ENCODE data around the gene PCBP2.

The PCBP2 gene

GRCh38 chr12:53513712-53514410, 62.0 kb downstream of the PCBP2 start:
- Histone ChIP-seq H3K36me3 (ENCODE audit: control insufficient read depth in 2 of 2, insufficient read depth in 2 of 2, low read length in 2 of 2) (peaks cover 54 to 63% of the 10 kb centered on the region in 2 donors), H3K4me1 (ENCODE audit: control insufficient read depth, insufficient read depth, low read length) (no peaks in the 10 kb centered on the region), H3K9me3 (ENCODE audit: control insufficient read depth in 2 of 2, low read length in 2 of 2) (no peaks in the 10 kb centered on the region), H3K27ac (ENCODE audit: low read length) (no peak overlapping the region), H3K9ac (ENCODE audit: low read length in 2 of 2) (no peak overlapping the region), H3K4me3 (ENCODE audit: low read length in 2 of 2) (no peak overlapping the region), H3K27me3 (ENCODE audit: control insufficient read depth in 1 of 2, insufficient read depth in 2 of 2, low read length in 2 of 2) (no peaks in the 10 kb centered on the region)

- H3K36me3 ChIP-seq (ENCODE audit: control insufficient read depth in 2 of 2, insufficient read depth in 2 of 2, low read length in 2 of 2), result peaks cover 57 to 66% of the 10 kb centered on the region in 2 donors
- no peak overlapping the region for H3K9ac ChIP-seq (ENCODE audit: low read length in 2 of 2)
- H3K27me3 ChIP-seq (ENCODE audit: control insufficient read depth in 1 of 2, insufficient read depth in 2 of 2, low read length in 2 of 2), result no peaks in the 10 kb centered on the region
Measured at GRCh38 chr12:53514628-53515290, 62.9 kb downstream of the PCBP2 start.

GRCh38 chr12:53515291-53515680, 63.4 kb downstream of the PCBP2 start:
- Histone ChIP-seq H3K36me3 (ENCODE audit: control insufficient read depth in 2 of 2, insufficient read depth in 2 of 2, low read length in 2 of 2) (peaks cover 60 to 66% of the 10 kb centered on the region in 2 donors), H3K27ac (ENCODE audit: low read length) (no peak overlapping the region)

More at GRCh38 chr12:53514628-53515290, 62.9 kb downstream of the PCBP2 start:
- Histone ChIP-seq H3K9me3 (ENCODE audit: control insufficient read depth in 2 of 2, low read length in 2 of 2) (no peaks in the 10 kb centered on the region), H3K4me3 (ENCODE audit: low read length in 2 of 2) (no peak overlapping the region), H3K4me1 (ENCODE audit: control insufficient read depth, insufficient read depth, low read length) (no peaks in the 10 kb centered on the region), H3K27ac (ENCODE audit: low read length) (no peak overlapping the region)

DNA sequence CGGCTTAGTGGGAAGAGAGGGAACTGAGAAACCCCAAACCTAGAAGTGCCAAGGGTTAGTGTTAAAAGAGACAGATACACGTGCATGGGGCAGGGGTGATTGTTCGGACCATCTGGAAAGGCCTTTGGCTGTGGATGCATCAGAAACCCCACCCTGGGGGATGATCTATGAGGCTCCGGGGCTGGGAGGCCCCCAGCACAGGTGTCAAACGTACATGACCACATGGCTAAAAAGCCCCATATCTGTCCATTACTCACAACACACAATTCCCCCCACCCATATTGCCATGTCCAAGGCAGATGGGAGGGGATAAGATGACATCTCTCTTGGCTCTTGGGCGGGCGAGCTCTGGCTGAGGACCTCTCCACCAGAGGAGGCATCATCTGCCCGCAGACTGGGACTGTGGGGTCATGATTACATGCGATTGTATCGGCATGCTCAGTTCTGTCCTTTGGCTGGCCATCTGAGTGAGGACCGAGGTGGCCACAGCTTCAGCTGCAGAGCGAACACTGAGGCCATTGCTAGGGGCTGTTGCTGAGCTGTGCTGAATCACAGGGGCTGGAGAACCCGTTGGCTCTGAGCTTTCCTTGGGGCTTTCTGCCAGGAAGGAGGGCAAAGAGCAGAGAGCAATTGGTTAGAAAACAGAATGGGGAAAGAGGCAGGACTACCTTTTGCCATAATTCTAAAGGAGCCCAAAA, 65.0 kb downstream of the PCBP2 start:
- Histone ChIP-seq H3K9ac (ENCODE audit: low read length in 2 of 2) (no peak overlapping the region), H3K9me3 (ENCODE audit: control insufficient read depth in 2 of 2, low read length in 2 of 2) (no peaks in the 10 kb centered on the region), H3K4me1 (ENCODE audit: control insufficient read depth, insufficient read depth, low read length) (no peaks in the 10 kb centered on the region), H3K27ac (ENCODE audit: low read length) (no peak overlapping the region), H3K27me3 (ENCODE audit: control insufficient read depth in 1 of 2, insufficient read depth in 2 of 2, low read length in 2 of 2) (no peaks in the 10 kb centered on the region), H3K36me3 (ENCODE audit: control insufficient read depth in 2 of 2, insufficient read depth in 2 of 2, low read length in 2 of 2) (peaks cover 59 to 62% of the 10 kb centered on the region in 2 donors), H3K4me3 (ENCODE audit: low read length in 2 of 2) (no peak overlapping the region)

More at GRCh38 chr12:53515291-53515680, 63.4 kb downstream of the PCBP2 start:
- no peak overlapping the region for H3K4me3 ChIP-seq (ENCODE audit: low read length in 2 of 2)
- no peaks in the 10 kb centered on the region for H3K27me3 ChIP-seq (ENCODE audit: control insufficient read depth in 1 of 2, insufficient read depth in 2 of 2, low read length in 2 of 2)
- no peak overlapping the region for H3K9ac ChIP-seq (ENCODE audit: low read length in 2 of 2)
- no peaks in the 10 kb centered on the region for H3K4me1 ChIP-seq (ENCODE audit: control insufficient read depth, insufficient read depth, low read length)
- no peaks in the 10 kb centered on the region for H3K9me3 ChIP-seq (ENCODE audit: control insufficient read depth in 2 of 2, low read length in 2 of 2)

GRCh38 chr12:53518381-53518780, 66.5 kb downstream of the PCBP2 start:
- no peaks in the 10 kb centered on the region for H3K27me3 ChIP-seq (ENCODE audit: control insufficient read depth in 1 of 2, insufficient read depth in 2 of 2, low read length in 2 of 2)
- H3K4me3 ChIP-seq (ENCODE audit: low read length in 2 of 2), result no peak overlapping the region
- H3K27ac ChIP-seq (ENCODE audit: low read length), result no peak overlapping the region
- no peaks in the 10 kb centered on the region for H3K4me1 ChIP-seq (ENCODE audit: control insufficient read depth, insufficient read depth, low read length)
- no peak overlapping the region for H3K9ac ChIP-seq (ENCODE audit: low read length in 2 of 2)
- H3K9me3 ChIP-seq (ENCODE audit: control insufficient read depth in 2 of 2, low read length in 2 of 2), result no peaks in the 10 kb centered on the region
- peaks cover 58 to 62% of the 10 kb centered on the region in 2 donors for H3K36me3 ChIP-seq (ENCODE audit: control insufficient read depth in 2 of 2, insufficient read depth in 2 of 2, low read length in 2 of 2)

GRCh38 chr12:53523131-53523530, 71.2 kb downstream of the PCBP2 start:
- H3K4me1 ChIP-seq (ENCODE audit: control insufficient read depth, insufficient read depth, low read length), result no peaks in the 10 kb centered on the region
- no peak overlapping the region for H3K27ac ChIP-seq (ENCODE audit: low read length)
- H3K36me3 ChIP-seq (ENCODE audit: control insufficient read depth in 2 of 2, insufficient read depth in 2 of 2, low read length in 2 of 2), result peaks cover 41 to 44% of the 10 kb centered on the region in 2 donors
- H3K27me3 ChIP-seq (ENCODE audit: control insufficient read depth in 1 of 2, insufficient read depth in 2 of 2, low read length in 2 of 2), result no peaks in the 10 kb centered on the region
- H3K4me3 ChIP-seq (ENCODE audit: low read length in 2 of 2), result no peak overlapping the region
- H3K9ac ChIP-seq (ENCODE audit: low read length in 2 of 2), result no peak overlapping the region
- H3K9me3 ChIP-seq (ENCODE audit: control insufficient read depth in 2 of 2, low read length in 2 of 2), result no peaks in the 10 kb centered on the region

DNA sequence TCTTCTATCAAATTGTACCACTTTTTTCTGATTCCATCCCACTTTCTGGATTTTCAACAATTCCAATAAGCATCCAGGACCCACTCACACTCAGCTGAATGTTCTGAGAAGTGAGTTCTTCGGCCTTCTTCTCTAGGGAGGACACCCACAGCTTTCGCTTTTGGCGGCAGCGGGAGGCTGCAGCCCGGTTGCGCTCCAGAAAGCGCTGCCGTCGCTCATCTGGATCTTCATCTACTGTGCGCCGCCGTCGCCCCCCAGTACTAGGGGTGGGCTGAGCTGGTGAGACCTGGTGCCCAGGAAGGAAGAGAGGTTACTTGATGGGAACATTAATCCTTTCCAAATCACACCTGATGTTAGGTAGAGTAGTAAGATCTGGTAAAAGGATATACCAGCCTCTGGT, 72.6 kb downstream of the PCBP2 start:
- Histone ChIP-seq H3K9ac (ENCODE audit: low read length in 2 of 2) (no peak overlapping the region), H3K9me3 (ENCODE audit: control insufficient read depth in 2 of 2, low read length in 2 of 2) (no peaks in the 10 kb centered on the region), H3K27ac (ENCODE audit: low read length) (no peak overlapping the region), H3K36me3 (ENCODE audit: control insufficient read depth in 2 of 2, insufficient read depth in 2 of 2, low read length in 2 of 2) (peaks cover 38 to 41% of the 10 kb centered on the region in 2 donors), H3K27me3 (ENCODE audit: control insufficient read depth in 1 of 2, insufficient read depth in 2 of 2, low read length in 2 of 2) (no peaks in the 10 kb centered on the region), H3K4me3 (ENCODE audit: low read length in 2 of 2) (no peak overlapping the region), H3K4me1 (ENCODE audit: control insufficient read depth, insufficient read depth, low read length) (no peaks in the 10 kb centered on the region)

GRCh38 chr12:53530061-53530460, 78.2 kb downstream of the PCBP2 start:
- Histone ChIP-seq H3K36me3 (ENCODE audit: control insufficient read depth in 2 of 2, insufficient read depth in 2 of 2, low read length in 2 of 2) (peaks cover 28 to 46% of the 10 kb centered on the region in 2 donors), H3K27me3 (ENCODE audit: control insufficient read depth in 1 of 2, insufficient read depth in 2 of 2, low read length in 2 of 2) (no peaks in the 10 kb centered on the region), H3K4me1 (ENCODE audit: control insufficient read depth, insufficient read depth, low read length) (peaks cover 2% of the 10 kb centered on the region)

More at GRCh38 chr12:53530061-53530460, 78.2 kb downstream of the PCBP2 start:
- Histone ChIP-seq H3K9ac (ENCODE audit: low read length in 2 of 2) (no peak overlapping the region), H3K9me3 (ENCODE audit: control insufficient read depth in 2 of 2, low read length in 2 of 2) (no peaks in the 10 kb centered on the region), H3K4me3 (ENCODE audit: low read length in 2 of 2) (no peak overlapping the region), H3K27ac (ENCODE audit: low read length) (no peak overlapping the region)

All from stomach smooth muscle (tissue), 2 donors.